GM21825 (cell line): ENCODE data around the gene LARP1.

Experiments used
- ATAC-seq: cut with Tn5 transposase; IDR thresholded peaks from one replicate; pipeline ENCODE4 v1.9.1; 2021; ENCODE audit warnings: mild to moderate bottlenecking, moderate library complexity; ENCODE audit not compliant: unreplicated experiment

The LARP1 gene

DNA sequence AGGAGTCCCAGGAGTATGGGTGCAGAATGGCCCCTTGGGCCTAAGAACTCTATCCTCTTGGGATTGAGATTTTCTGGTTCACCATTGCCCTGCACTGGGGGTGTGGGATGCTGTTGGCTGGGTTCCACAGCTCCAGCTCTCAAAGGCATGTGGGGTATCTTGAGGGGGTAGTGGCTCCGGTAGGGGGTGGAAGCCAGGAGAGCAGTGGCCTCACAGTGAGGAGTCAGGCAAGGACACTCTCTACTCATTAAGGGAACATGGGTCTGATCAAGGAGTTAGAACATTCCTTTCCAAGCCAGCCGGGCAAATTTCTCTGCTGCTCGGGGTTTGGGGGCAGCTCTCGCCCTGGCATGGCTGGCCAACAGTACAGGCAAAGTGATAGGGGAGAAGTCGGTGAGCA is 33.0 kb downstream of the LARP1 start:
- no peak for ATAC-seq

- ATAC-seq = peak; percentile 78
These were observed 36.4 kb downstream of the LARP1 start for GRCh38 chr5:154791535-154791934.

DNA sequence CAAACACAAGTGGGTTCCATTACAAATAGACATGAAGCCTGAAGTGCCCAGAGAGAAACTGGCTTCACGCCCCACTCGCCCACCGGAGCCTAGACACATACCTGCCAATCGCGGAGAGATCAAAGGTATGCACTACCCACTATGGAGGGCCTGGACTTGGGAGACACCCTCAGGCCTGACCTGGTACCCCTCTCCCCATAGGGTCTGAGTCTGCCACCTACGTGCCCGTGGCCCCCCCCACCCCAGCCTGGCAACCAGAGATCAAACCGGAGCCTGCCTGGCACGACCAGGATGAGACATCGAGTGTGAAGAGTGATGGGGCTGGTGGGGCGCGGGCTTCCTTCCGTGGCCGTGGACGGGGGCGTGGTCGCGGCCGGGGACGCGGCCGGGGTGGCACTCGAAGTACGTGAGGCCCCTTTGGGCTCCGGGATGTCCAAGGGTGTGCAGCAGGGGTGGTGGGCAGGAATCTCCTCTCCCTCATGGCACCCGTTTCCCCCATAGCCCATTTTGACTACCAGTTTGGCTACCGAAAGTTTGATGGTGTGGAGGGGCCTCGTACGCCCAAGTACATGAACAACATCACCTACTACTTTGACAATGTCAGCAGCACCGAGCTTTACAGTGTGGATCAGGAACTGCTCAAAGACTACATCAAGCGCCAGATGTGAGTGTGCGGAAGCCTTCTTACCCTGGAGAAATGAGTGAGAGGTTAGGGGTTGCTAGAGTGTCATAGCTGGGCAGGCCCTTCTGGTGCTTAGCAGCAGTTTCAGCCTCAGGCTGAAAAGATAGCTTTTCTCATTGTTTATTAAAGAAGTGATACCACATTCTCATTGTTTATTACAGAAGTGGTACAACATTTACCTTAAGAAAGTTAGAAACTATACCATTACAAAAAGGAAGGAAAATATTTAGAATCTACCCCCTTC is 38.7 kb downstream of the LARP1 start:
- ATAC-seq = no peak

GRCh38 chr5:154794525-154795234 is 39.5 kb downstream of the LARP1 start:
- ATAC-seq = no peak

- no peak for ATAC-seq
These were observed 40.0 kb downstream of the LARP1 start for GRCh38 chr5:154795235-154795596.

- no peak for ATAC-seq
These were observed 42.6 kb downstream of the LARP1 start for GRCh38 chr5:154797762-154798161.

- ATAC-seq = no peak
These were observed 45.4 kb downstream of the LARP1 start for GRCh38 chr5:154800582-154800981.

GRCh38 chr5:154801083-154801482 is 45.9 kb downstream of the LARP1 start:
- ATAC-seq = no peak

GRCh38 chr5:154802050-154802449 is 46.9 kb downstream of the LARP1 start:
- no peak for ATAC-seq

- ATAC-seq = no peak
These were observed 51.0 kb downstream of the LARP1 start for GRCh38 chr5:154806176-154806575.

DNA sequence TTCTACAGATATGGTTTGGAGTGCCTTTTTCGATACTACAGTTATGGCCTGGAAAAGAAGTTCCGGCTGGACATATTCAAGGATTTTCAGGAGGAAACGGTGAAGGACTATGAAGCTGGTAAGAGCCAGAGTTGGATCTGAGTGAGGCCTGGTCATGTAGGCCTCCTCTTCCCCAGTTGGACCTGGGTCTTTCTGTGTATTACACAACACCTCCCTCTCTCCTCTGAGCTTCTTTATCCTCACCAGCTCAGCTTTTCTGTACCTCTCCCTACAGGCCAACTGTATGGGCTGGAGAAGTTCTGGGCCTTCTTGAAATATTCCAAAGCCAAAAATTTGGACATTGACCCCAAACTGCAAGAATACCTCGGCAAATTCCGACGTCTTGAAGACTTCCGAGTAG is 56.1 kb downstream of the LARP1 start:
- ATAC-seq = no peak

DNA sequence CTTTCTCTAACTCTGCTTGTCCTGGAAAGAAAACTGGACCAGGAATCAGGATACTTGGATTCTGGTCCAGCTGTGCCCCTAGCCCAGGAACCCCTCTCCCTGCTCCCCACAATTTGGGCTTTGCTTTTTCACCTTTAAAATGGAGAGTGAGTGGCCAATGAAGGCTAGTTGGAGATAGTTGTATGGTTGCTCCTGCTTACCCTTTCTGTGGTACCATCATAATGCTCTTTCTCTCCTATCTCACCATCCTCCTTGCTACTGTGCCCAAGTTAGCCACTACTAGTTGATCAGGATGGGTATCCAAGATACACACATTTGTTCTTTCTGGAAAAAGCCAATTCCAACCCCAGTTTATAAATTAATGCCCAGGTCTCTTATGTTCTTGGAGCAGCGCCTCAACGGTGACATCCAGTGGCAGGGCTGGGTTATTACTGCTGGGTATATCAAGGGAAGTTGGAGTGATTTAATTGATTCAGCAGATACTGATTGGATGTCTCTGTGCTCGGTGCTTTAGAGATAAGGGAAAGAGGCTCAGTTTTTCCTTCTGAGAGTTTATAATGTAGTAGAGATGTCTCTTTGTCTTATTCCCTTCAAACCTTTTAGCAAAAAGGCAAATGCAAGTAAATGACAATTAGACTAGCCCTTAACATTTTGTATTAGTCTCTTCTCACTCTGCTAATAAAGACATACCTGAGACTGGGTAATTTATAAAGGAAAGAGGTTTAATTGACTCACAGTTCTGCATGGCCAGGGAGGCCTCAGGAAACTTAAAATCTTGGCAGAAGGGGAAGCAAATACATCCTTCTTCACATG is 56.7 kb downstream of the LARP1 start:
- no peak for ATAC-seq

DNA sequence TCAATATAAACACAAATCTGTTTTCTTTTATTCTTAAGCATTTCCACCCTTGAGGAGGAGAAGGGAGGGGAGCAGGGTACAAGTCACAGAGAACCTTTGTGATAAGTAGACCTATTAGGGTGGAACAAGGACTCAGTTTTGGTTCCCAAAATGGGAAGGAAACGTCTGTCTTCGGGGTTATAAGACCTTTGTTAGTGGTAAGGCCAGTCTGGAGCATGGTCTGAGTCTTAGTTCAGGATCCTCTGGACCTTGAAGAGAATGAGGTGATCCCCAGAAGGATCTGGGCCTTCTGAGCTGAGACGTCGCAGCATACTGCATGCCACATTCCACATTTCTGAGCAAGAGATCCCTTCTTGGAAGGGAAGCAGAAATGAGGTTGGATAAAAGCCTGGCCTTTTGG is 58.0 kb downstream of the LARP1 start:
- ATAC-seq = no peak

DNA sequence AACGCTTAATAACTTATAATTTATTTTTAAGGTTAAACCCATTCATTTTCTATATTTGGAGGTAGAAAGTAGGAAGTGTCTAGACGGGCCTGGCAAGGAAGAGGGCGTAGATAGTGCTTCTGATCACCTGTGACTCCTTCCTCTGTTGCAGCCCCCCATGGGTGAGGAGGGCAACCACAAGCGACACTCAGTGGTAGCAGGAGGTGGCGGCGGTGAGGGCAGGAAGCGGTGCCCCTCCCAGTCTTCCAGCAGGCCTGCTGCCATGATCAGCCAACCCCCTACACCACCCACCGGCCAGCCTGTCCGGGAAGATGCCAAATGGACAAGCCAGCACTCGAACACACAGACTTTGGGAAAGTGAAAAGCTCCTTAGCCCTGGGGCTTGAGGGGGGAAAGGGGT is 58.6 kb downstream of the LARP1 start:
- ATAC-seq = no peak

- no peak for ATAC-seq
These were observed 59.8 kb downstream of the LARP1 start for GRCh38 chr5:154815025-154815424.

GRCh38 chr5:154815684-154816247 is 60.6 kb downstream of the LARP1 start:
- no peak for ATAC-seq

GRCh38 chr5:154816891-154817492 is 61.8 kb downstream of the LARP1 start:
- ATAC-seq = no peak

GRCh38 chr5:154817815-154818214 is 62.6 kb downstream of the LARP1 start:
- ATAC-seq = no peak

GRCh38 chr5:154818471-154819116 is 63.4 kb downstream of the LARP1 start:
- ATAC-seq = no peak

- no peak for ATAC-seq
These were observed 64.4 kb downstream of the LARP1 start for GRCh38 chr5:154819546-154819945.
